ENCODE data around the gene ZCCHC8. TPM values are rescaled to one million over a fixed set of nuclear protein-coding genes. Genes with fewer than 3 reads are reported as not detected.

Gene ZCCHC8
- total RNA-seq, 1 experiment from 2014 or later, result 30.5 TPM

GRCh38 chr12:122506393-122506938, 5.7 kb upstream of the ZCCHC8 start:
- BruUV-seq (replicated peaks), result no TSS peak
- Histone ChIP-seq H3K4me1 (ENCODE audit: control insufficient read depth in 1 of 2, insufficient read depth in 2 of 2, low read length in 2 of 2) (peaks cover 2 to 3% of the 10 kb centered on the region in 2 experiments; a peak in 3 of 4 replicates), H3K36me3 (ENCODE audit: control insufficient read depth in 1 of 2, insufficient read depth in 2 of 2, low read length in 2 of 2) (peaks cover 64 to 71% of the 10 kb centered on the region in 2 experiments), H3K27ac (ENCODE audit: low read depth, low read length) (no peak overlapping the region), H3K79me2 (ENCODE audit: insufficient read depth, low read length) (peaks cover 47% of the 10 kb centered on the region), H3K27me3 (ENCODE audit: insufficient read depth, low read length) (no peaks in the 10 kb centered on the region), H3K4me3 (replicated peaks in 1 of 2; ENCODE audit: low read depth in 1 of 2, low read length in 2 of 2) (no peak overlapping the region), H4K20me1 (ENCODE audit: insufficient read depth) (peaks cover 23% of the 10 kb centered on the region; the same call in 1 of the 2 replicates), H3K4me2 (ENCODE audit: low read length) (no peak overlapping the region), H3K9me2 (ENCODE audit: insufficient read depth) (no peaks in the 10 kb centered on the region), H3K9ac (ENCODE audit: low read length) (no peak overlapping the region), H3K9me3 (ENCODE audit: control insufficient read depth in 1 of 2, insufficient read depth in 1 of 2, low read depth in 1 of 2, low read length in 2 of 2) (no peaks in the 10 kb centered on the region), H2AFZ (ENCODE audit: low read depth, low read length, poor library complexity, severe bottlenecking) (no peak overlapping the region)
- ChIA-PET RAD21 (ENCODE audit: low non-redundant PET in 1 of 2, low total read pairs in 2 of 2, uncharacterized antibody in 2 of 2, unreplicated experiment in 2 of 2) (no interaction called here), POLR2A (no interaction called here), CTCF (no interaction called here)
- intact Hi-C loops (cut with micrococcal nuclease), result no loop called here
- DNase-seq (ENCODE audit: low read depth, low spot score) (no peak), ATAC-seq (no peak)
- TF ChIP-seq RAD21 (IDR thresholded peaks at IDR 0.05; ENCODE audit: low read depth), result no peak
- no peak for TF ChIP-seq CEBPB (IDR thresholded peaks at IDR 0.05; ENCODE audit: low read depth)
- TF ChIP-seq MAX (IDR thresholded peaks at IDR 0.05), result no peak
- TF ChIP-seq POLR2A (IDR thresholded peaks at IDR 0.05; ENCODE audit: borderline replicate concordance, extremely low read depth, insufficient read depth, insufficient read length), result no peak
- TF ChIP-seq SIN3A (IDR thresholded peaks at IDR 0.05; ENCODE audit: low read depth), result no peak
- no peak for TF ChIP-seq CTCF (IDR thresholded peaks at IDR 0.05 in 2 of 3, conservative IDR thresholded peaks at IDR 0.05 in 1 of 3; ENCODE audit: borderline replicate concordance in 1 of 3, insufficient read depth in 1 of 3, low read depth in 2 of 3, low read length in 2 of 3)
- TF ChIP-seq EZH2phosphoT487 (IDR thresholded peaks at IDR 0.05; ENCODE audit: borderline replicate concordance), result no peak
- no peak for TF ChIP-seq SRF (IDR thresholded peaks at IDR 0.05; ENCODE audit: low read depth)
- no peak for TF ChIP-seq EZH2 (IDR thresholded peaks at IDR 0.05)
- no peak for TF ChIP-seq ATF3 (IDR thresholded peaks at IDR 0.05)
- no peak for TF ChIP-seq JUND (IDR thresholded peaks at IDR 0.05)

Data from HCT116 (cell line).